Activated T-cell treated with anti-CD3 and anti-CD28 coated beads, Interleukin-2, amount 50 U/mL, for 4 hours (primary cell): Measurements from ENCODE around the gene DGKK. TPM values are rescaled to one million over a fixed set of nuclear protein-coding genes. Genes with fewer than 3 reads are reported as not detected.

ENCODE experiments used
- ATAC-seq, 2 donors: fragments of 200-7000 bp; cut with Tn5 transposase; one replicate each; pipeline ENCODE4 v1.10.0; 2021
- DNase-seq: peaks from one replicate; pipeline ENCODE4 v3.0.0-alpha.2; 2020
- H3K27me3 Mint-ChIP-seq: one replicate; pipeline ENCODE4 v1.8.0; 2021; ENCODE audit warnings: low read depth, mixed read lengths
- H3K36me3 Mint-ChIP-seq: one replicate; pipeline ENCODE4 v1.8.0; 2022; ENCODE audit warnings: mixed read lengths; ENCODE audit not compliant: insufficient read depth
- H3K4me1 Mint-ChIP-seq: one replicate; pipeline ENCODE4 v1.8.0; 2021; ENCODE audit warnings: low read depth, mixed read lengths
- H3K4me3 Mint-ChIP-seq: one replicate; pipeline ENCODE4 v1.8.0; 2021; ENCODE audit warnings: mild to moderate bottlenecking, moderate library complexity, mixed read lengths
- H3K9me3 Mint-ChIP-seq: one replicate; pipeline ENCODE4 v1.8.0; 2021; ENCODE audit warnings: mixed read lengths
- total RNA-seq, 3 donors: library from RNA; stranded (reverse); gene quantifications; one replicate each; pipeline ENCODE4 v1.2.1, GENCODE V29; 2021

Gene DGKK
- total RNA-seq, 3 donors from 2014 or later: 0.05 TPM; not detected in 2

DNA sequence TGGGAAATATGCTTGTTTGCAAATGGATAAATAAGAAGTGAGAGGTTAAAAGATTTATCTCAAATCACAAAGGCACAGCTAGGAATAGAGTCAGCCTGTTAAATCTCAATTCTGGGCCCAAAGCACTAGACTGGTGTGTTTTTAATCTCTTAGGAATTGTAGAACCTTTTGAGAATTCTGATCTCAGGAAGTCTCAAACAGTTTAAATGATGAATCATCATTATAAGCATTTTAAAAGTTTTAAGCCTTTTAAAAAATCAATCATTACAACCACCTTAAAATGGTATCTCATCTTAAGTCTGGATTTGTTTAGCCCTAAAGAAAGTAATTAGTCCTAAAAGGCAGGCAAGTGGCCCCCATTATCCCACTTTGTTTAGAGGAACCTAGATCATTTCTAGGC, 17.8 kb downstream of the DGKK start:
- no peak for ATAC-seq
- H3K27me3 Mint-ChIP-seq: peaks cover 7% of the 10 kb centered on the region
- H3K9me3 Mint-ChIP-seq: no peaks in the 10 kb centered on the region
- H3K4me3 Mint-ChIP-seq: no peak overlapping the region
- no peak for DNase-seq
- no peaks in the 10 kb centered on the region for H3K4me1 Mint-ChIP-seq
- H3K36me3 Mint-ChIP-seq: no peaks in the 10 kb centered on the region

DNA sequence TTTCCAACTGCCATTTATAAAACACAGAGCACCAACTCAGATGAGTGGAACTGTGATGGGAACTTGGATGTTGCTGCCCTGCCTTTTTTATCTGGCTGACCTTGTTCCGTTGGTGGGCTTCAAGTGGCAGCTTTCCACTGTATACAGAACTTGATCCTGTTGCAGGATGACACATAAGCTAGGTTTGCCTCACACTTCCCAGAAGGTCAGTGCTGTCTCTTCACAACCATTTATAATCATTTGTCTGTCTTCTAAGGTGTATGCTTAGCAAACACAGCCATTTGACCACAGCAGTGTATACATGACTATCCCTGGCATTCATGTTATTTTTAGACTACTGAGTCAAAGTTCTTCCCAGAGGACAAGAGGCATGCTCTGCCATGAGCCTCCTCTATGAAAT, 20.3 kb downstream of the DGKK start:
- Mint-ChIP-seq H3K9me3 (no peaks in the 10 kb centered on the region), H3K36me3 (no peaks in the 10 kb centered on the region), H3K4me3 (no peak overlapping the region), H3K27me3 (peaks cover 10% of the 10 kb centered on the region), H3K4me1 (no peaks in the 10 kb centered on the region)
- ATAC-seq: no peak
- no peak for DNase-seq

DNA sequence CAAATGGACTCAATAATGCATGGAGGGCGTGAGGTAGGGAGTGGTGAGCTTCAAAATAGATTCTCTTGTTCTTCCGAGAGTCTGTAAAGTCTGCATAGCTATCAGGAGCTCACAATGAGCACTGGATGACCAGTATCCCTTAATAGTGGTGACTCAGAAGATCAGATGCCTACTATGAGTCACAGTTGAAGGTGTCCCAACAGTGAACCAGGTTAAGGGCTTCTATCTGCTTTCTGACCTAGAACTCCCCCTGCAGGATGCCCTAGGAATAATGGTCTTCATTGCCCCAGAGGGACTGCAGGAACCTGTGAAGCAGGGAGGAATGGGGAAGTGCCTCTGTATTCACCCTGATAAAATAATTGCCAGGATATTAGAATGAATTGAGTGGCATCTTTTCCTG, 22.1 kb downstream of the DGKK start:
- H3K4me3 Mint-ChIP-seq: no peak overlapping the region
- H3K4me1 Mint-ChIP-seq: no peaks in the 10 kb centered on the region
- ATAC-seq (no peak), DNase-seq (no peak)
- H3K27me3 Mint-ChIP-seq: peaks cover 10% of the 10 kb centered on the region
- H3K36me3 Mint-ChIP-seq: no peaks in the 10 kb centered on the region
- no peaks in the 10 kb centered on the region for H3K9me3 Mint-ChIP-seq

DNA sequence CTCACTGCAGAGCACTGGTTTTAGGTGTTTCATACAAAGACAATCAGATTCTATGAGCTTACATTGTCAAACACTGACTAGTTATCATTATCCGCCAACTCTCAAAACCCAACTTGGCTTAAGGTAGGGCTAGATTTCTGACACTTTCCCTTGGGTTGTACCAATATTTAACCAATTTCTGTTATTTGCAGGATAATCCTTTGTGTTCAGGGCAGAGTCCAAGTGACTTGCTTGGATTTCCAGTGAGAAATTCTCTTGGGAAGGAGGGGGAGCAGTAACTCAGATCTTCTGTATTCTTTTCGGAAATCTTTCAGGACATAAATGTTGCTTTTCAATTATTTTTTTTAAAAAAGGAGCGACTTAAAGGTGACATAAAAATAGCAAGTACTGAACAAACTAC, 23.1 kb downstream of the DGKK start:
- DNase-seq (no peak), ATAC-seq (no peak)
- Mint-ChIP-seq H3K4me1 (no peaks in the 10 kb centered on the region), H3K36me3 (no peaks in the 10 kb centered on the region), H3K27me3 (peaks cover 10% of the 10 kb centered on the region), H3K9me3 (no peaks in the 10 kb centered on the region), H3K4me3 (no peak overlapping the region)

DNA sequence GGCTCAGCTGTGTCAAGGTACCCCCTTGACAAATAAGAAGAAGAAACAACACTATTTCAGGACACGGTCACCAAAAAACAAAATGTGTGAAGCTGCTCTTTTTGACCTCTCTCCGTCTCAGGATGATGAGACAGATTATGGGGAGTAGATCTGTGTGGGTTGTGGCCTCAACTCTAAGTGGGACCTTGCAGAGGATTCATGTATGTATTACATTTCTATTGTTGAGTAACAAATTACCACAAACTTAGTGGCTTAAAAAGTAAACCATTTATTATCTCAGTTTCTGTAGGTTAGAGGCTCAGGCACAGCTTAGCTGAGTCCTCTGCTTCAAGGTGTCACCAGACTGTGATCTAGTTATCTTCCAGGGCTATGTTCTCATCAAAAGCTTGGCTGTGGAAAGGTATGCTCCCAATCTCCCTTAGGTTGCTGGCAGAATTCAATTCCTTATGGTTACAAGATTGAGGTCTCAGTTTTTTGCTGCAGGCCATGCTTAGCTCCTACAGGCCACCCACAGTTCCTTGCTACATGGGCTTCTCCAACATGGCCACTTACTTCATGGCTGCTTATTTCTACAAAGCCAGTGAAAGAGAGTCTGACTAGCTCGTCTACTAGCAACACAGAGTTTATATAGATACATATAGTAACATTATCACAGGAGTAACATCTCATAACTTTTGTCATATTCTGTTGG, 28.1 kb downstream of the DGKK start:
- DNase-seq: no peak
- H3K4me1 Mint-ChIP-seq: no peaks in the 10 kb centered on the region
- H3K4me3 Mint-ChIP-seq: no peak overlapping the region
- no peak for ATAC-seq
- no peaks in the 10 kb centered on the region for H3K36me3 Mint-ChIP-seq
- peaks cover 5% of the 10 kb centered on the region for H3K27me3 Mint-ChIP-seq
- no peaks in the 10 kb centered on the region for H3K9me3 Mint-ChIP-seq

DNA sequence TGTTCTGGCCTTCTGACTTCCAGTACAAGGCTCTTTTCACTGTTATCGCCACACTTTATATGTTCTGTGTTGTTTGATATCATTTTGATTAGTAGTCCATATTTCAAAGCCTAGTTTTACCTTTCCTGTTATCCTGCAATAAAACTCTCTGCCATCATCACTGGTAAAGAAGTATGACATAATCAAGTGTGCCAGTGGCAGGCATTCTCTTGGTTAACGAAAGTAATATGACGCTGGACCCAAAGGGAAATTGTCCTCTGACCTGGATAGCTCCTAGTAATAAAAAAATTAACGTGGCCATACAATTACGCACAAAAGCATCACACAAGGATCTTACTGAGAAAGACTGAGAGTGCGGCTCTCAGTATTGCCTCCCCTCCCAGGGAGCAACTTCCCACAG, 33.8 kb downstream of the DGKK start:
- Mint-ChIP-seq H3K4me1 (no peaks in the 10 kb centered on the region), H3K36me3 (no peaks in the 10 kb centered on the region), H3K27me3 (no peaks in the 10 kb centered on the region), H3K9me3 (no peaks in the 10 kb centered on the region), H3K4me3 (no peak overlapping the region)
- ATAC-seq (no peak), DNase-seq (no peak)

DNA sequence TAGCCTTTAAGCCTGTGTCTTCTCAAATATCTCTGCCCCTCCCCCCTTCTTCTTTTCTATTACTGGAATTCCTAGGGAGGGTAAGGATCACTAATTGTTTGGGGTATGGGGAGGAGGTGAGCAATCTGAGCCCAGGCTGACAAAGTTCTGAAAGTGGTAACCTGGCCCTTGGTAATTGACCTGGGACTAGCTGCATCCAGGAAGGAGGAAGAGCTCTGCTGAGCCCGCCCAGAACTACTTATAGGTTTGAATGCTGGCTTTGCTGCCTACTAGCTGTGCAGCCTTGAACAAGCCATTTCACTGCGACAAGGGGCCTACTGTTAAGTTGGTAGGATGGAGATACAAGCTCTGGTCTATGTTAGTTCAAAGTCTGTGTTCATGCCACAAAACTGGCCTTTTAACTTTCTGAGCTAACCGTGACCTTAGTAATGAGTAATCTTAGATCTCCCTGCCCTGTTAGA, 37.8 kb downstream of the DGKK start:
- H3K4me3 Mint-ChIP-seq: no peak overlapping the region
- DNase-seq (no peak), ATAC-seq (no peak)
- no peaks in the 10 kb centered on the region for H3K27me3 Mint-ChIP-seq
- no peaks in the 10 kb centered on the region for H3K4me1 Mint-ChIP-seq
- no peaks in the 10 kb centered on the region for H3K9me3 Mint-ChIP-seq
- H3K36me3 Mint-ChIP-seq: no peaks in the 10 kb centered on the region

DNA sequence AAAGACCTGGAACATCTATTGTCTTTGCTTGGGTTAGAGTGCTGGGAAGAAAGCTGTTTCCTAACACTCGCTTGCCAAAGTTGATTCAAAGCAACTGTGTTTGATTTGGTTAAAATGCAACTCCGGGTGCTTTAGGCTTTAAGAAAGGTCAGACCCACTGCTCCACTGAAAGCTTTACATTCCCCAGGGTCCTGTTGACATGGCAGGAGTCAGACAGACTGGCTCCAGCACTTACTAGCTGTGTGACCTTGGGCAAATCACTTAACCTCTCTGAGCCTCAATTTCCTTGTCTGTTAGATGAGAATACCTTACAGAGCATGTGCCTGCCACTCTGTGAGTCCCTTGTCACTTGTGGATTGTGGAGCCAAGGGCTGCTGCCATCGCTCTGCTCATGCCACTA, 39.0 kb downstream of the DGKK start:
- no peaks in the 10 kb centered on the region for H3K36me3 Mint-ChIP-seq

DNA sequence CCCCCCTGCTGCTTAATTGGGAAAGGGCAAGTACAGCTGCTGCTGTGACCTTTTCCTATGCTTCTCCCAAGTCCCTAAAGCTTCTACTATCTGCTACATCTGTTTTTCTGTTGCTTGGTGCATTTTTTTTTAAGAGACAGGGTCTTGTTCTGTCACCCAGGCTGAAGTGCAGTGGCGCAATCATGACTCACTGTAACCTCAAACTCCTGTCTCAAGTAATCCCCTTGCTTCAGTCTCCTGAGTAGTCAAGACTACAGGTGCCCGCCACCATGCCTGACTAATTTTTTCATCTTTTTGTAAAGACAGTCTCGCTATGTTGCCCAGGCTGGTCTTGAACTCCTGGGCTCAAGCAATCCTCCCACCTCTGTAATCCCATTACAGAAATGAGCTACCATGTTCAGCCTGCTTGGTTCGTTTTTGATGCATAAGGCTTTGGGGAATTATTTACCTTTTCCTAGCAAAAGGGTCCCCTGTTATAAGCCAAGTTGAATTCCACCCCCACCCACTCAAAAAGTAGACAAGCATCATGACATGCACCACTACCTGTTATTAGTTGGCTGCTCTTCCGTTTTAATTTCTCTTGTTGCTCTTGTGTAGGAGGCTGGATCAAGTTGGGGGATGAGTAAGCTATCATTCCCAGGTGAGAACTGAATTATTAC, 39.6 kb downstream of the DGKK start:
- peaks cover 4% of the 10 kb centered on the region for H3K27me3 Mint-ChIP-seq
- no peaks in the 10 kb centered on the region for H3K36me3 Mint-ChIP-seq
- no peaks in the 10 kb centered on the region for H3K4me1 Mint-ChIP-seq
- H3K9me3 Mint-ChIP-seq: no peaks in the 10 kb centered on the region
- ATAC-seq (no peak), DNase-seq (no peak)
- H3K4me3 Mint-ChIP-seq: no peak overlapping the region

More for the DNA sequence above, 39.0 kb downstream of the DGKK start:
- Mint-ChIP-seq H3K4me1 (no peaks in the 10 kb centered on the region), H3K9me3 (no peaks in the 10 kb centered on the region), H3K4me3 (no peak overlapping the region), H3K27me3 (peaks cover 2% of the 10 kb centered on the region)
- DNase-seq (no peak), ATAC-seq (no peak)

DNA sequence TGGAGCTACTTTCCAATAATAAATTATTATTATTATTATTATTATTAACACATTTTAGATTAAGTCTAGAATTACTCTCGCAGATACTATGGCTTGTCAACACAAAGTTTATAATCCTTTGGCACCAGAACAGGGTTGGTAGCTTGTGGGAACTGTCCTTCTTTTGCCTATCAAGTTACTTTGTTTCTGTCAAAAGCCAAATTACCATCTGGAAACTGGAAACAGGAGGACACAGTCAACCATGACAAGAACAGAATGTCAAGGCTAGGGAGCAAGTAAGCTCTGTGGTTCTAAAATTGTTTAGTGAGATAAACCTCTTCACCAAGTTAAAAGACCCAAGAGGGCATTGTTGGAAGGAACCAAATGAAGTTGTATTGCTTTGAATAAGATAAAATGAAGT, 42.5 kb downstream of the DGKK start:
- no peaks in the 10 kb centered on the region for H3K9me3 Mint-ChIP-seq
- peaks cover 4% of the 10 kb centered on the region for H3K27me3 Mint-ChIP-seq
- DNase-seq: no peak
- H3K4me3 Mint-ChIP-seq: no peak overlapping the region
- H3K4me1 Mint-ChIP-seq: no peaks in the 10 kb centered on the region
- H3K36me3 Mint-ChIP-seq: no peaks in the 10 kb centered on the region
- no peak for ATAC-seq

DNA sequence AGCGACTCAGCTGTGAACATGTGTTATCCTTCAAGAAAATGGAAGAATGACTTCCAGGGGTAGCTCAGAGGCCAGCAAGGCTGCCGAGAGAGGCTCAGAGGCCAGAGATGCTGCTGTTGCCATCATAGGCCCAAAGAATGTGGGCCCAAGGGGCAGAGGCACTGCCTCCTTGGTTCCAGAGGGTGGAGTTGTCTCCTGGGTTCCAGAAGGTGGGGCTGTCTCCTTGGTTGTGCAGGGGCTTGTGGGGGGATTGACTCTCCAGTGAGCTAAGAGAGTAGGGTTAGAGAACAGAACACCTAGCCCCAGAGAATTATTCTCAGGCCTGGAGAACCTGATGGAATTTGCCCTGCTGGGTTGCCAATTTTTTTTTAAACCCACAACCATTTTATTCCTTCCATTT, 62.6 kb downstream of the DGKK start:
- peaks cover 8% of the 10 kb centered on the region for H3K27me3 Mint-ChIP-seq
- ATAC-seq: no peak
- H3K4me3 Mint-ChIP-seq: no peak overlapping the region
- H3K9me3 Mint-ChIP-seq: no peaks in the 10 kb centered on the region
- H3K36me3 Mint-ChIP-seq: no peaks in the 10 kb centered on the region
- DNase-seq: no peak
- no peaks in the 10 kb centered on the region for H3K4me1 Mint-ChIP-seq

DNA sequence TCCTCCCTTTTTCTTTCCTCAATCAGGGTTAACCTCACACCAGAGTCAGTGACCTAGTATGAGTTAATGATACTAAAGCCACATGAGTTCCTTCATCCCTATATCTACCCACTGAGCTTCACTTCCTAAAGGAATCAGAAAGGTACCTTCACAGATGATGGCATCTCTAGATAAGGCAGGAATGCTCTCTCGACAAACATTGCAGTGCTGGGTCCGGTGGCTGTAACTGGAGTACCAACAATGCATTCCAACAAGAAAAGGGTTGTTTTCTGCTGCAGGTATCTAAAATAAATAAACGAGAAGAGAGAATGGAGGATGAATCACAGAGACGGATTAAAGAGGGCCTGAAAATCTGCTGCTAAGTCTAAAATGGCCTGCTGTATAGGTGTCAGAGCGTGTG, 66.7 kb downstream of the DGKK start:
- Mint-ChIP-seq H3K9me3 (no peaks in the 10 kb centered on the region), H3K4me1 (no peaks in the 10 kb centered on the region), H3K27me3 (no peaks in the 10 kb centered on the region), H3K4me3 (no peak overlapping the region), H3K36me3 (no peaks in the 10 kb centered on the region)
- no peak for DNase-seq
- no peak for ATAC-seq

DNA sequence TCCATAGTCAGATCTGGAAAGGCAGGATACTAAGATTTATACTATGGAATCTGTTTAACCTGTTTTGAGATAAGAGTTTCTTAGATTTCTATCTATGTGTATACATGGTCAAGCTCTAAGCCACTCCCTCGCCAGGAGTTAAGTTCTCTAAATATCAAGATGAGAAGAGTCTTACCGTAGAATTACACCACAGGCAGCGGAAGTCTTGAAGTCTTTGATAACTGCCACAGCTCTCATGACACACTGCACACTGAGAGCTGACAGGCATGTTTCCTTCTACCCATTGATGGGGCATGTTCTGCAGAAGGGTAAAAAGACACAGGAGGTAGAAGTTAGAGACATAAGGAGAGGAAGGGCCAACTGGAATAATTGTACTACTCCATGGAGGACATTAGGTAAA, 67.7 kb downstream of the DGKK start:
- no peaks in the 10 kb centered on the region for H3K9me3 Mint-ChIP-seq
- no peak overlapping the region for H3K4me3 Mint-ChIP-seq
- no peak for DNase-seq
- no peaks in the 10 kb centered on the region for H3K27me3 Mint-ChIP-seq
- no peak for ATAC-seq
- H3K36me3 Mint-ChIP-seq: no peaks in the 10 kb centered on the region
- H3K4me1 Mint-ChIP-seq: no peaks in the 10 kb centered on the region

DNA sequence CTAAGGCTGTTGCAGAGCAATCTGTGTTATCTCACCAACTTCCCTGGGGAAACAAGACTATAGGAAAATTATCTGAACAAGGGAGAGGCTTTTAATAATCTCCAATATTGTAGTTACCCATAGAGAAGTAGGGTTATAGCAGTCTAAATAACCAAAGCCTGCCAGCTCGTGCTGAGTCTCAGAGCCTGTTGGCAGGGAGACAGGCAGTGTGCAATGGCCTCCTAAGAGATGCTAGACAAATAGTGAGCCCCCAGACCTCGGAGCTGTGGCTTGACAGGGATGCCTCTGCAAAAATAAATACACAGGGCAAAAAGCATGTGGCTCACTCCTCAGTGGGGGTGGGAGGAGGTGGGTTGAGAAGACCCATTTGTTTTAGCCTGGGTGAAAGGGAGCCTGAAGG, 76.7 kb downstream of the DGKK start:
- Mint-ChIP-seq H3K36me3 (no peaks in the 10 kb centered on the region), H3K4me3 (no peak overlapping the region), H3K9me3 (no peaks in the 10 kb centered on the region), H3K27me3 (peaks cover 9% of the 10 kb centered on the region), H3K4me1 (no peaks in the 10 kb centered on the region)
- ATAC-seq (no peak), DNase-seq (no peak)

DNA sequence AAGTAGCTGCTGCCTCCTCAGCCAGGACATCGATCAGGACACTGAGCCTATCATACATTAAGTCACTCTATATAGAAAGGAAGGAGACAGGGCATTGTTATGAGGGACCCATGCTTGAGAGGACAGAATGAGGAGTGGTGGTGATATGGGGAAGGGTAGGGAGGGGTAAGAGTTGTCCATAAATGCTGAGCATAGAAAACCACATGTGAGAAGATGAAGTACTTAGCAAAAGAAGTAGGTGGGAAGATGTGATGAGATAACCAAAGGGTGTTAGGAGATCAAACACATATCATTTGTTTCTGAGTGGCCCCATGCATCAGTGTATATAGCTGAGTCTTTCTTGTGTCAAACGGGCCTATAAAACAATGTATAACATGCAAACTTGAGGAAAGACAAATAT, 84.1 kb downstream of the DGKK start:
- Mint-ChIP-seq H3K4me3 (no peak overlapping the region), H3K36me3 (no peaks in the 10 kb centered on the region), H3K9me3 (no peaks in the 10 kb centered on the region), H3K27me3 (no peaks in the 10 kb centered on the region), H3K4me1 (no peaks in the 10 kb centered on the region)
- ATAC-seq (no peak), DNase-seq (no peak)
